Keratinocyte (primary cell): Measurements from ENCODE around the gene IL7R. TPM values are rescaled to one million over a fixed set of nuclear protein-coding genes. Genes with fewer than 3 reads are reported as not detected.

Experiments
- DNase-seq: peaks from one replicate; pipeline ENCODE4 v3.0.0-alpha.2; 2011; ENCODE audit warnings: low read depth, missing footprints, low spot score
- FAIRE-seq: peaks from 2 replicates; lab custom pipeline; 2011; peaks lifted over from hg19 to GRCh38; lab: Jason Lieb, UNC
- H2AFZ ChIP-seq: 2 replicates; pipeline ENCODE4 v1.6.0; 2012; ENCODE audit warnings: low read length, control low read depth, inconsistent platforms; ENCODE audit not compliant: control insufficient read depth
- H3K27ac ChIP-seq: 2 replicates; pipeline ENCODE4 v1.5.1; 2011; ENCODE audit warnings: low read length; ENCODE audit not compliant: control insufficient read depth, insufficient read depth
- H3K27me3 ChIP-seq: 3 replicates; pipeline ENCODE4 v1.6.0; 2011; ENCODE audit warnings: low read length; ENCODE audit not compliant: control insufficient read depth, insufficient read depth; ENCODE audit errors: extremely low read depth
- H3K36me3 ChIP-seq, 2 experiments: 2 replicates in 1 of 2; 3 replicates in 1 of 2; pipeline ENCODE4 v1.5.1; 2011; ENCODE audit warnings: low read length in 2 of 2, mild to moderate bottlenecking in 1 of 2; ENCODE audit not compliant: control insufficient read depth in 2 of 2, insufficient read depth in 2 of 2; ENCODE audit errors: extremely low read depth in 1 of 2
- H3K4me1 ChIP-seq: 3 replicates; pipeline ENCODE4 v1.5.1; 2011; ENCODE audit warnings: low read length; ENCODE audit not compliant: control insufficient read depth, insufficient read depth; ENCODE audit errors: extremely low read depth
- H3K4me2 ChIP-seq: 3 replicates; pipeline ENCODE4 v1.6.0; 2011; ENCODE audit warnings: low read depth, low read length; ENCODE audit not compliant: control insufficient read depth, insufficient read depth; ENCODE audit errors: extremely low read depth
- H3K4me3 ChIP-seq, 3 experiments: fragments of 200-600 bp in 1 of 3; sonication (generic) in 1 of 3; 2 replicates in 2 of 3; 3 replicates in 1 of 3; pipeline ENCODE4 v1.5.1; 2011 to 2016; ENCODE audit warnings: low read length in 3 of 3, mild to moderate bottlenecking in 3 of 3, control low read depth in 2 of 3, inconsistent platforms in 1 of 3, low read depth in 1 of 3, mixed read lengths in 1 of 3, mixed run types in 1 of 3, moderate library complexity in 1 of 3; ENCODE audit not compliant: control insufficient read depth in 2 of 3, insufficient read depth in 2 of 3; ENCODE audit errors: extremely low read depth in 1 of 3
- H3K79me2 ChIP-seq: 2 replicates; pipeline ENCODE4 v1.6.0; 2012; ENCODE audit warnings: low read length; ENCODE audit not compliant: control insufficient read depth, insufficient read depth
- H3K9ac ChIP-seq: 3 replicates; pipeline ENCODE4 v1.6.0; 2011; ENCODE audit warnings: low read length; ENCODE audit not compliant: control insufficient read depth, insufficient read depth; ENCODE audit errors: extremely low read depth
- H3K9me1 ChIP-seq: 3 replicates; pipeline ENCODE4 v1.6.0; 2011; ENCODE audit warnings: low read length; ENCODE audit not compliant: control insufficient read depth, insufficient read depth; ENCODE audit errors: extremely low read depth
- H3K9me3 ChIP-seq: 2 replicates; pipeline ENCODE4 v1.5.1; 2012; ENCODE audit warnings: low read depth, low read length; ENCODE audit not compliant: control insufficient read depth
- H4K20me1 ChIP-seq: 3 replicates; pipeline ENCODE4 v1.6.0; 2011; ENCODE audit warnings: low read length; ENCODE audit not compliant: control insufficient read depth, insufficient read depth; ENCODE audit errors: extremely low read depth
- CTCF ChIP-seq, 3 experiments: IDR thresholded peaks in 1 of 3; conservative IDR thresholded peaks in 1 of 3; optimal IDR thresholded peaks in 1 of 3; 2 replicates in 2 of 3; 3 replicates in 1 of 3; pipeline versions ENCODE3 to v1.5.1; 2011; ENCODE audit warnings: low read length in 3 of 3, mild to moderate bottlenecking in 3 of 3, moderate library complexity in 2 of 3, control low read depth in 1 of 3, inconsistent platforms in 1 of 3; ENCODE audit not compliant: insufficient read depth in 2 of 3; ENCODE audit errors: extremely low read depth in 1 of 3
- EZH2 ChIP-seq: IDR thresholded peaks from one replicate; pipeline ENCODE4 v1.6.1; 2012; ENCODE audit warnings: inconsistent platforms, mild to moderate bottlenecking, low read length, moderate library complexity
- dilution Hi-C: fragments of 300-500 bp; cut with MboI; formaldehyde crosslinking; loops from one replicate; pipeline ENCODE4 v1.7.0; 2020; ENCODE audit warnings: low sequenced_read_pairs; ENCODE audit not compliant: extremely low pct_ligation_motif_present
- polyA plus RNA-seq, 5 experiments: library from polyadenylated mRNA; depleted of rRNA in 3 of 5; stranded (reverse) in 3 of 5; stranded (forward) in 1 of 5; unstranded in 1 of 5; fragments of >200 nt; gene quantifications; 1 replicate in 1 of 5; 2 replicates in 3 of 5; 3 replicates in 1 of 5; pipeline versions ENCODE4 v1.2.1 to v1.2.3, GENCODE V29; 2011 to 2012; ENCODE audit warnings: missing spikeins in 2 of 5, low read depth in 1 of 5, low replicate concordance in 1 of 5

The IL7R gene
- polyA plus RNA-seq, 1 donor (not counting 4 experiments of a cell fraction or from before 2014, with no cell fraction given): 4.7 TPM

DNA sequence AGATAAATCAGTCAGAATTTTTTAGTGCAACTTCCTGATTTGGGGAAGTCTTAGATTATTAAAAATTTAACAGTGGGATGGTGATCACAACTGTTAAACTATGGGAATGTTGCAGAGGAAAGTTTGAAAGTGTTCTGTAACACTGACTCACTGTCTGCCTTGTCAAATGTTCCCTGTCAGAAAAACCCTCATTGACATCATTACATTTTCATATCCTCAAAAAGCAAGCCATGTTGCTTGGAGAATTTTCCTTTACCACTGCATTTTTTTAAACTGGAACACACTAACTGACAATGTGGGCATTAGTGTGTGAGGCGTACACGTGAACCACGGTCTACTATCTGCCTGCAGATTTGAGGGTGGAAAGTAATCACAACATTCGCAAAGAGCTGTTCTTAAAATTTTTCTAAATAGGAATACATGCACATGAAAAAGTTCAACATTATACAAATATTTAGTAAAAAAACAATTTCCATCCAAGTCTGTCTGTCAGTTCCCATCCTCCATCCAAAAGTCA is 28.6 kb upstream of the IL7R start:
- H4K20me1 ChIP-seq: no peaks in the 10 kb centered on the region
- no peak for DNase-seq
- H3K4me2 ChIP-seq: no peak overlapping the region
- dilution Hi-C loops: no loop called here
- H3K9me1 ChIP-seq: no peaks in the 10 kb centered on the region
- H3K27ac ChIP-seq: no peak overlapping the region
- H3K9ac ChIP-seq: no peak overlapping the region
- no peaks in the 10 kb centered on the region for H3K9me3 ChIP-seq
- no peaks in the 10 kb centered on the region for H3K36me3 ChIP-seq
- no peaks in the 10 kb centered on the region for H3K4me1 ChIP-seq
- no peak for FAIRE-seq
- H3K79me2 ChIP-seq: no peaks in the 10 kb centered on the region
- H3K27me3 ChIP-seq: no peaks in the 10 kb centered on the region
- no peak overlapping the region for H2AFZ ChIP-seq
- TF ChIP-seq EZH2 (no peak), CTCF (optimal IDR thresholded peaks at IDR 0.05 in 1 of 3, IDR thresholded peaks at IDR 0.05 in 1 of 3, conservative IDR thresholded peaks at IDR 0.05 in 1 of 3; ENCODE audit: extremely low read depth in 1 of 3, insufficient read depth in 2 of 3, low read length in 3 of 3) (no peak)
- no peak overlapping the region for H3K4me3 ChIP-seq

GRCh38 chr5:35830587-35830986 is 26.1 kb upstream of the IL7R start:
- H3K9ac ChIP-seq: no peak overlapping the region

More at GRCh38 chr5:35830587-35830986, 26.1 kb upstream of the IL7R start:
- Histone ChIP-seq H3K27ac (no peak overlapping the region), H3K4me2 (no peak overlapping the region), H3K79me2 (no peaks in the 10 kb centered on the region), H3K27me3 (no peaks in the 10 kb centered on the region), H3K4me1 (no peaks in the 10 kb centered on the region), H3K4me3 (no peak overlapping the region), H3K36me3 (no peaks in the 10 kb centered on the region), H4K20me1 (no peaks in the 10 kb centered on the region), H3K9me3 (no peaks in the 10 kb centered on the region), H2AFZ (no peak overlapping the region), H3K9me1 (no peaks in the 10 kb centered on the region)
- no peak for FAIRE-seq
- no peak for TF ChIP-seq CTCF (optimal IDR thresholded peaks at IDR 0.05 in 1 of 3, IDR thresholded peaks at IDR 0.05 in 1 of 3, conservative IDR thresholded peaks at IDR 0.05 in 1 of 3; ENCODE audit: extremely low read depth in 1 of 3, insufficient read depth in 2 of 3, low read length in 3 of 3)
- no peak for TF ChIP-seq EZH2
- no peak for DNase-seq
- dilution Hi-C loops: no loop called here
